ENCODE results near the gene YJU2.

Gene YJU2

GRCh38 chr19:4301590-4302242 is 54.8 kb downstream of the YJU2 start:
- no peak for DNase-seq

- DNase-seq = peak; percentile 68
These were observed 55.4 kb downstream of the YJU2 start, which contains the start of gene TMIGD2 for GRCh38 chr19:4302243-4302640. TMIGD2 (minus strand) TSS chr19:4302389; CDS start chr19:4302385, 4 bp downstream.

DNA sequence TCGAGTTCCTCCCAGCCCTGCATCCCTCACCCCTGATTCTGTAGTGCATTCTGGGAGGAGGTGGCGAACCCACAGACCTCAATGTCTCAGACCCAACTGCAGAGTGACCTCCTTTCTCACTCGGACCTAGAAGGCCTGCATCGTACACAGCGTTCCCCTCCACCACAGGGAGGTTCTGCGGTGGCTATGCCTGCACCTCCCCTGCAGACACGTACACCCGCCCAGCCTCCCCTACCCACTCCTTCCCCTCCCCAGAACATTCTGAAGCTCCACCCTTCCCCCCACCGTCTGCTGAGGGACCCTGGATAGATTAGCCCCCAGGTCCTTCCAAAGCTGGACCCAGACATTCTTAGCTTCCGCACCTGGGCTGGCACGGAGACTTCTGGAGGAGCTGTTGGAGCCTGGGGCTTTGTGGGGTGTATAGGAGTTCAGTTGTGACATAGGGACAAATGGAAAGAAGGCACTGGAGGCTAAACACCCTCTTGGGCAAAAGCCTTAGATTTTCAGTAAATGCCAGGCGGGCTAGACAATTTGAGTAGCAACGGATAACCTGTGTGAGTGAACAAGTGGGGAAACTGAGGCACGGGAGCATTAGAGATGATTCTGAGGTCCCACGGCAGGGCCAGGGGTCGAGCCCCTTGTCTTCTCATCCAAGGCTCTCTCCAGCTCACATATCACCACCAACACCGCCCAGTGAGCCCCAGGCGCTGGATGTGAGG is 57.1 kb downstream of the YJU2 start:
- DNase-seq = no peak

DNA sequence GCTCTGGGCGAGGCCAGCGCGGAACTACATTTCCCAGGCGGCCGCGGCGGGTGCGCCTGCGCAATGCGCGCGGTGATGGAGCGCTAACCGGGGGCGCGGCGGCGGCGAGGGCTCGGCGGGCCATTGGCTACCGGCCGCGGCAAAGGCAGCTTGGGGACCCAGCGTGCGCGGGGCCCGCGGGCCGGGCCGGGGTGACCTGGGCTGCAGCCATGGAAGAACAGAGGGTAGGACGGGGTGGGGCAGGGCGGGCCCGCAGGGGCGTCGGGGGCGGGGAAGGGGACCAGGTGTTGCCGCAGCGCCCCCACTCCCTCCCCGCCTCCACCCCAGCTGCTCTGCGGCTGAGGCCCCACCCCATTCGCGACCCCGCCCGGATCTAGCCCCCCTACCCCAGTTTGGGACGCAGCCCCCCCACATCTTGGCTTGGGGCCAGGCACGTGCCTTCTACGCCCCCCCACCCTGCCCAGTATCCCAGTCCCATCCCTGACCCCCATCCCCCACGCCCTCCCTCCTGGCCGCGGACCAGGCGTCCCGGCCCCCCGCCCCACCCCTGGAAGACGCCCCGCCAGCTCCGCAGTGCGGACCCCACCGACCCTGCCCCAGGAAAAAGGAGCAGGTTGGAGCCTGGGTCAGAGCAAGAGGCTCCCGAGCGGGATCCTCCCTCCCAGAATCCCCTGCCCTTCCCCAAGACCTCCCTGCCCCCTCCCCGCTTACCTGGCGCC is 57.8 kb downstream of the YJU2 start, which contains the start of gene FSD1:
TSS of gene FSD1 (plus strand) at position 61 of the 719 bp plus-strand sequence. CDS start at position 210, 149 bp downstream.
- DNase-seq = peak; percentile 89

DNA sequence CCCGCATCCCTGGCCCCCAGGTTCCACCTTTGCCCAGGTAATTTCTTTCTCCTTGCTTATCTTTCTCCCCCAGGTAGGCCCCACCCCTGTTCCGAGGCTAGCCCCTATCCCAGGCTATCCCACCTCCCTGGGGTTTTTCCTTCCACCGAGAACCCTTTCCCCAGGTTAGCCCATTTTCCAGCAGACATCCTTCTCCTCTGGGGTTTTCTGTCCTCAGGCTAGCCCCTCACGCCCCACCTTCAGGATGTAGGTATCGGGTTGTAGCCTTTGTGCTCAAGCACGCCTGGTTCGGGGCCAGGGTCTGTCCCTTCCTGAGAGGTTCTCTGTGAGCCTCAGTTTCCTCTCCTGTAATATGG is 58.4 kb downstream of the YJU2 start:
- no peak for DNase-seq

DNA sequence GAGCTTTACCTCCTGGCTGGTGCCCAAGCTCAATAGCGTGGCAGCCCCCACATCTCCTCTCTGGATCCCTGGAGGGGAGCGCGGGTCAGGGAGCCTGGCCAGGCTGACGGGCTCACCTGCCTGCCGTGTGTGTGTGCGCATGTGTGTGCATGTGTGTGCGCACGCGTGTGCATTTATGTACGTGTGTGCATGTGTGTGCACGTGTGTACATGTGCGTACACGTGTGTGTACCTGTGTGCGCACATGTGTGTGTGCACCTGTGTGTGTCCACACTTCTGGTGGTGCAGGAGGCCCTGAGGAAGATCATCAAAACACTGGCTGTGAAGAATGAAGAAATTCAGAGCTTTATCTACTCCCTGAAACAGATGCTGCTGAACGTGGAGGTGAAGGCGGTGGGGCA is 58.8 kb downstream of the YJU2 start:
- no peak for DNase-seq

DNA sequence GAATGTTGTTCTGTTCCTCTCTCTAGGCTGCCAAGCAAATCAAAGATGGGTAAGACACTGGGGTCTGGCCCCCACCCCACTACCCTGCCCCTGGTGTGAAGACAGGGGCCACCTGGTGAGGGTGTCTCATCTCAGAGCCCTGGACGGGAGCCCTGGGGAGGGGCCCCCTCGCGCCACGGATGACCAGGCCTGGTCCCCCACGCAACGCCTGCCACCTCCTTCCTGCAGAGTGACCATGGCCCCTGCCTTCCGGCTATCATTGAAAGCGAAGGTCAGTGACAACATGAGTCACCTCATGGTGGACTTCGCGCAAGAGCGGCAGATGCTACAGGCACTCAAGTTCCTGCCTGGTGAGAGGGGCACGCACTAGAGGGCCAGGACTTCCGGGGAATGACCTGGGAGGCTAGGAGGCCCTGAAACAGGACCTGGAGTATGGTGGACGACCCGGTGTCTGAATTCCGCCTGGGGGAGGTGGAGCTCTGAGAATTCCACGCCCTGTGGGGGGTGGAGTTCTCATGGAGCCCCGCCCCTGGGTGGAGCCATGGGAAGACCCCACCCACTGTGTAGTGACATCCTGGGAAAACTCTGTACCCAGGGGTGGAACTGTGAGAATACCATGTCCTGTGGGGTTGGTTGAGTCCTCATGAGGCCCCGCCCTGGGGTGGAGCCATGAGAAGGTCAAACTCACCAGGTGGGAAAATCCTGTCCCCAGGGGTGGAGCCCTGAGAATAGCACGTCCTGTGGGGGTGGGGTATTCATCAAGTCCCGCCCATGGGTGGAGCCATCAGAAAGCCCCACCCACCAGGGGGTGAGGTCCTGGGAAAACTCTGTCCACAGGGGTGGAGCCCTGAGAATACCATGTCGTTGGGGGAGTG is 63.6 kb downstream of the YJU2 start:
- no peak for DNase-seq

GRCh38 chr19:4313847-4314490 is 67.1 kb downstream of the YJU2 start:
- DNase-seq = no peak

DNA sequence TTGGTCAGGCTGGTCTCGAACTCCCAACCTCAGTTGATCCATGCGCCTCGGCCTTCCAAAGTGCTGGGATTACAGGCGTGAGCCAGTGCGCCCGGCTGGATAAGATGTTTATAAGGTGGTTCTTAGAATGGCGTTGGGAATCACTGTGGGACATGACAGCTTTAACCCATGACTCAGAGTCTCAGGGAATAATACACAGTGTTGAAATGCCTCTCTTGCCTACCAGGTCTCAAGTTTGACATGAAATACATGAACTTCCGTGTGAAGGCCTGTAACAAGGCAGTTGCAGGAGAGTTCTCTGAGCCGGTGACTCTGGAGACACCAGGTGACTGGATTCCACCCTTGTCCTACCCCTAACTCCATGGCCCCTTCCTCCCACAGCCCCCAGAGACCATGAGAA is 70.1 kb downstream of the YJU2 start:
- no peak for DNase-seq

DNA sequence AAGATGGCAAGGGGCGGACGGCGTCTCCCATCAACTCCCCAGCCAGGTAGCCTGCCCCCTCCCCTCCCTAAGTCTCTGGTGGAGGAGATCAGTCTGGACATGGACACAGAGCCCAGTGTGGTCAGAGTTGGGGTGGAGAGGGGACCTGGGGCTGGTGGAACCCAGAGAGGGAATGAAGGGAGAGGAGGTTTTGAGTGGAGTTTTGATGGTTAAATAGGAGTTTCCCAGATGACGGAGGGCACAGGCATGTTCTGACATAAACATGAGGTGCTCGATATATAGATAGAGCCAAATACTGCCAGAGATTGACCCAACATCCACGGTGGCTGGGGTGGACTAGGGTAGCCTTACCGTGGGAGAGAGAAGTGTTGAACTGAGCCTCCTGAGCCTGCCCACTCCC is 71.6 kb downstream of the YJU2 start:
- DNase-seq = no peak

All from activated CD8-positive, alpha-beta memory T cell treated with anti-CD3 and anti-CD28 coated beads for 24 hours (primary cell).